ENCODE data around the gene SLC37A1. TPM values are rescaled to one million over a fixed set of nuclear protein-coding genes. Genes with fewer than 3 reads are reported as not detected.

Gene SLC37A1
- total and polyA plus RNA-seq, 9 of the 15 experiments (the other 6 are each of a cell fraction or from before 2014, with no cell fraction given) = 0.06 to 3.4 (median 0.40) TPM

- no peak for FAIRE-seq
- ChIA-PET POLR2A (interaction anchor here (0.5 to 1.2 kb wide), 6 partner anchors 9 to 1669 kb away, joined by 3 to 5 read pairs (median 4); no protein-coding TSS in a partner anchor), CTCF (ENCODE audit: low intra/inter-chr PET ratio) (no interaction called here)
- in situ Hi-C loops (cut with MboI) = no loop called here
- BruUV-seq (replicated peaks) = no TSS peak
- TF ChIP-seq, protein P1, sequence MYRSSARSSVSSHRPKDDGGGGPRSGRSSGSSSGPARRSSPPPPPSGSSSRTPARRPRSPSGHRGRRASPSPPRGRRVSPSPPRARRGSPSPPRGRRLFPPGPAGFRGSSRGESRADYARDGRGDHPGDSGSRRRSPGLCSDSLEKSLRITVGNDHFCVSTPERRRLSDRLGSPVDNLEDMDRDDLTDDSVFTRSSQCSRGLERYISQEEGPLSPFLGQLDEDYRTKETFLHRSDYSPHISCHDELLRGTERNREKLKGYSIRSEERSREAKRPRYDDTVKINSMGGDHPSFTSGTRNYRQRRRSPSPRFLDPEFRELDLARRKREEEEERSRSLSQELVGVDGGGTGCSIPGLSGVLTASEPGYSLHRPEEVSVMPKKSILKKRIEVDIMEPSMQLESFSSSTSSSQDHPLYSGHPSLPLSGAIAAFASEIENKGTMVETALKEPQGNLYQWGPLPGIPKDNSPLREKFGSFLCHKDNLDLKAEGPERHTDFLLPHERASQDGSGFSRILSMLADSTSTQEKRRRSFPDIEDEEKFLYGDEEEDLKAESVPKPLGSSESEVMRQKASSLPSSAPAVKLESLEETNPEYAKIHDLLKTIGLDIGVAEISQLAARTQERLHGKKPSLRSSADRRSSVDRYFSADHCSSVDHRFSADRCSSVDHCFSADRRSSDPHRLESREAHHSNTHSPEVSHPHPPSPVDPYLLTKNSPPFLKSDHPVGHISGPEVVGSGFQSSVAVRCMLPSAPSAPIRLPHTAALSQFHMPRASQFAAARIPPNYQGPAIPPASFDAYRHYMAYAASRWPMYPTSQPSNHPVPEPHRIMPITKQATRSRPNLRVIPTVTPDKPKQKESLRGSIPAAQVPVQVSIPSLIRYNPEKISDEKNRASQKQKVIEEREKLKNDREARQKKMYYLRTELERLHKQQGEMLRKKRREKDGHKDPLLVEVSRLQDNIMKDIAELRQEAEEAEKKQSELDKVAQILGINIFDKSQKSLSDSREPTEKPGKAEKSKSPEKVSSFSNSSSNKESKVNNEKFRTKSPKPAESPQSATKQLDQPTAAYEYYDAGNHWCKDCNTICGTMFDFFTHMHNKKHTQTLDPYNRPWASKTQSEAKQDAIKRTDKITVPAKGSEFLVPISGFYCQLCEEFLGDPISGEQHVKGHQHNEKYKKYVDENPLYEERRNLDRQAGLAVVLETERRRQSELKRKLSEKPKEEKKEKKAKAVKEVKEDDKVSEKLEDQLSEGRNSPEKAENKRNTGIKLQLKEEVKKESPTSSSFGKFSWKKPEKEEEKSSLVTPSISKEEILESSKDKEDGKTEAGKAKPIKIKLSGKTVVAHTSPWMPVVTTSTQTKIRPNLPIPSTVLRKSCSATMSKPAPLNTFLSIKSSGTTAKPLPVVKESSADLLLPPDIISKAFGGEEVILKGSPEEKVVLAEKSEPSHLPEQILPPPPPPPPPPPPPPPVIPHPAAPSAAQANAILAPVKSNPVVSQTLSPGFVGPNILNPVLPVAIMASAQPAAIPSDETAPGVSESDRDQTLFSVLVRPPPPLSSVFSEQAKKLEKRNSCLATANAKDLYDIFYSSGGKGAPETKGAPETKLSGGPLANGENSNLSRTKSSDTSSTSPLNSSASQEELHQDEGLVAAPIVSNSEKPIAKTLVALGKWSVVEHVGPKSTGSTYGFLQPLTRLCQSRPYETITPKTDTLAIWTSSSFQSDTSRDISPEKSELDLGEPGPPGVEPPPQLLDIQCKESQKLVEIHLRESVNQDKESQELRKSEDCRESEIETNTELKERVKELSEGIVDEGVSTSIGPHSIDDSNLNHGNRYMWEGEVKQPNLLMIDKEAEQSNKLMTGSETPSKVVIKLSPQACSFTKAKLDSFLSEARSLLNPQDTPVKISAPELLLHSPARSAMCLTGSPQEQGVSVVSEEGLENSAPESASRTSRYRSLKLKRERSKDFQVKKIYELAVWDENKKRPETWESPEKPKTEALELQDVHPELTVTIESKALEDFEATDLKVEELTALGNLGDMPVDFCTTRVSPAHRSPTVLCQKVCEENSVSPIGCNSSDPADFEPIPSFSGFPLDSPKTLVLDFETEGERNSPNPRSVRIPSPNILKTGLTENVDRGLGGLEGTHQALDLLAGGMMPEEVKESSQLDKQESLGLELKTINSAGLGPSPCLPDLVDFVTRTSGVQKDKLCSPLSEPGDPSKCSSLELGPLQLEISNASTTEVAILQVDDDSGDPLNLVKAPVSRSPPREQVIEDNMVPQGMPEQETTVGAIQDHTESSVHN (IDR thresholded peaks at IDR 0.05; ENCODE audit: borderline replicate concordance in 1 of 2, low read depth in 1 of 2) = no peak
- TF ChIP-seq ZNF639 (CRISPR knock-in tag; conservative IDR thresholded peaks at IDR 0.05 in 1 of 2, IDR thresholded peaks at IDR 0.05 in 1 of 2) = 0 out of 4 replicates have a peak, but pooled peaks of 1 of the 2 experiments have one; percentile 25
- TF ChIP-seq NFE2 (IDR thresholded peaks at IDR 0.05; ENCODE audit: low read depth) = peak; percentile 66
- TF ChIP-seq C11orf30 (IDR thresholded peaks at IDR 0.05; ENCODE audit: low read depth) = peak; percentile 35; the same call in 1 of the 2 replicates
- TF ChIP-seq MCM7 (IDR thresholded peaks at IDR 0.05) = no peak
- no peak for TF ChIP-seq LARP7 (IDR thresholded peaks at IDR 0.05)
- 0 out of 2 replicates have a peak, but pooled peaks have one; percentile 30 for TF ChIP-seq ZNF316 (IDR thresholded peaks at IDR 0.05)
- intact Hi-C loops (cut with micrococcal nuclease) = no loop called here
- Histone ChIP-seq H3K4me2 (ENCODE audit: insufficient read depth, low read length) (peak overlapping the region; percentile 40), H3K27ac (ENCODE audit: extremely low read depth, low read depth, low read length) (no peak overlapping the region), H3K4me3 (no peak overlapping the region), H3K79me2 (ENCODE audit: control insufficient read depth, insufficient read depth, low read length) (no peaks in the 10 kb centered on the region), H3K36me3 (ENCODE audit: control insufficient read depth, insufficient read depth, low read length) (no peaks in the 10 kb centered on the region), H3K27me3 (ENCODE audit: control insufficient read depth in 2 of 2, insufficient read depth in 2 of 2, low read length in 2 of 2) (peaks cover 0 to 2% of the 10 kb centered on the region in 2 experiments; a peak in 1 of 5 replicates), H4K20me1 (replicated peaks; ENCODE audit: control insufficient read depth, insufficient read depth, low read length) (no peaks in the 10 kb centered on the region), H3K9ac (ENCODE audit: insufficient read depth in 1 of 2, low read depth in 2 of 2, low read length in 2 of 2) (peak overlapping the region in 1 of 2 experiments; percentile 60; a peak in 1 of 4 replicates), H3K9me3 (replicated peaks; ENCODE audit: control insufficient read depth, insufficient read depth, low read depth, low read length) (no peaks in the 10 kb centered on the region; the same call in 1 of the 2 replicates), H3K9me1 (ENCODE audit: control insufficient read depth, insufficient read depth, low read length) (no peaks in the 10 kb centered on the region), H2AFZ (ENCODE audit: low read depth, low read length) (peak overlapping the region; percentile 75), H3K4me1 (replicated peaks in 1 of 2; ENCODE audit: control insufficient read depth in 2 of 2, insufficient read depth in 2 of 2, low read length in 2 of 2) (peaks cover 16% of the 10 kb centered on the region in 2 experiments)
- no peak for DNase-seq (ENCODE audit: extremely low read depth in 1 of 4, low spot score in 3 of 4)
- 26% methylated on average over 13 of the region's 13 CpGs for WGBS (ENCODE audit: insufficient coverage, low coverage, missing lambda C conversion rate)
- peak; percentile 63 for ATAC-seq
Observed at GRCh38 chr21:42554251-42554961, 40.8 kb downstream of the SLC37A1 start.

All from K562 (cell line).